NT2/D1 (cell line): ENCODE measurements around the gene ABHD10.

Experiments used
- YY1 ChIP-seq: IDR thresholded peaks from 2 replicates; pipeline ENCODE4 v1.6.1; 2011; ENCODE audit not compliant: insufficient read length, insufficient read depth
- ZNF274 ChIP-seq: IDR thresholded peaks from 2 replicates; pipeline ENCODE4 v1.6.1; 2011; ENCODE audit warnings: mild to moderate bottlenecking, low read depth, low read length

DNA sequence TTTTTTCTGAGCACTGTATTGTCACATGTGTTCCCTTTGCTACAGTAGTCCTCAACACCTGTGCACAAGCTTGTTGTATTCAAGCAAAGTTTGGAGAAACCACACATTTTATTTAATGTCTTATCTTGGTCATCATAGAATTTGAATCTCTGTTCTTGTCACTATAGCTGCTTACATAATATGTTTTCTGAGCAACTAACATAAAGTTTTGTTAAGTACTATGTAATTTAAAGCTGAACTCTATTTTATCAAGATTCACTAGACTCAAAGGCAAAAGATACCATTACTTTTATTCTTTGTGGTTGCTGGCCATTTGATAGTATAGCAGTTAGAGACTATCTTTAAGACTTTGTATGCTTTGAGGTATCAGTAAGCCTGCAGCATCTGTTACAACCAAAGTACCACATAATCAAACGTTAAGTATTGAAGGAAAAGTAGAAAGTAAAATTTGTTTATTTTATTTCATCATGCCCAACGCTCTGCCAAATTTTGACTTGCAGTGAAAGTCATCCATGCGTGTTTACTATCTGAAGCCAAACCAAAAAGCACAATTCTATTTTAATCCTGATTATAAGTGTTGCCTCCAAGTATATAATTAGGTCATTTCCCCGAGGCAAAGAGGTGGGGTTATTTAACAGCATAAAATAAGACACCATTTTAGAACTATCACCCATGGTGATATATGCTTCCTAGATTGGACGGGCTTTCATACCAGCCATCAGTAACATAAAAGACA, 10.3 kb upstream of the ABHD10 start:
- TF ChIP-seq ZNF274: no peak
- no peak for TF ChIP-seq YY1
